Measurements from ENCODE around the gene PRRC2A. TPM values are rescaled to one million over a fixed set of nuclear protein-coding genes. Genes with fewer than 3 reads are reported as not detected.

Gene PRRC2A
- total RNA-seq, 4 donors from 2014 or later = 100 to 163 (median 113) TPM

Other genes with a start within 250 kb of the PRRC2A start
- gene MICA, start 217.1 kb upstream of the PRRC2A start, total RNA-seq = 10 to 100 TPM in 3 of 4 donors, 1 to 10 TPM in 1; 7.1 to 16.4 (median 15.2) TPM
- 1 to 10 TPM in 3 of 4 donors, under 1 TPM in 1; 0.26 to 2.4 (median 2.1) TPM for gene MICB, start 122.6 kb upstream of the PRRC2A start, total RNA-seq
- gene MCCD1, start 91.8 kb upstream of the PRRC2A start, total RNA-seq = not detected
- 100 to 1,000 TPM; 254 to 449 (median 281) TPM for gene DDX39B, start 78.7 kb upstream of the PRRC2A start, total RNA-seq
- gene ATP6V1G2, start 74.1 kb upstream of the PRRC2A start, total RNA-seq = 1 to 10 TPM in 2 of 4 donors, under 1 TPM in 1, not detected in 1; 0.64 to 1.6 (median 1.4) TPM
- gene NFKBIL1, start 73.1 kb upstream of the PRRC2A start, total RNA-seq = 10 to 100 TPM; 23.6 to 29.5 (median 25.7) TPM
- under 1 TPM in 1 of 4 donors, not detected in 3; 0.47 TPM for gene LTA, start 48.4 kb upstream of the PRRC2A start, total RNA-seq
- gene TNF, start 45.1 kb upstream of the PRRC2A start, total RNA-seq = 1 to 10 TPM; 1.0 to 6.4 (median 3.3) TPM
- gene LTB, start 38.3 kb upstream of the PRRC2A start, total RNA-seq = not detected
- 10 to 100 TPM in 1 of 4 donors, 1 to 10 TPM in 3; 3.7 to 72.9 (median 6.7) TPM for gene LST1, start 34.4 kb upstream of the PRRC2A start, total RNA-seq
- gene NCR3, start 27.7 kb upstream of the PRRC2A start, total RNA-seq = not detected
- gene AIF1, start 5.5 kb upstream of the PRRC2A start, total RNA-seq = 10 to 100 TPM in 1 of 4 donors, 1 to 10 TPM in 3; 2.6 to 16.3 (median 5.8) TPM
- gene BAG6, start 31.9 kb downstream of the PRRC2A start, total RNA-seq = 100 to 1,000 TPM; 239 to 360 (median 309) TPM
- 1 to 10 TPM; 2.8 to 8.3 (median 6.1) TPM for gene APOM, start 35.2 kb downstream of the PRRC2A start, total RNA-seq
- gene C6orf47, start 40.1 kb downstream of the PRRC2A start, total RNA-seq = 10 to 100 TPM; 31.6 to 41.0 (median 38.1) TPM
- gene GPANK1, start 44.3 kb downstream of the PRRC2A start, total RNA-seq = 10 to 100 TPM; 15.0 to 22.6 (median 20.1) TPM
- gene CSNK2B, start 45.4 kb downstream of the PRRC2A start, total RNA-seq = 100 to 1,000 TPM; 381 to 429 (median 403) TPM
- gene LY6G5B, start 49.3 kb downstream of the PRRC2A start, total RNA-seq = 10 to 100 TPM; 11.4 to 63.7 (median 13.9) TPM
- 1 to 10 TPM in 1 of 4 donors, under 1 TPM in 1, not detected in 2; 0.73 to 5.1 TPM for gene LY6G5C, start 60.4 kb downstream of the PRRC2A start, total RNA-seq
- gene ABHD16A, start 82.6 kb downstream of the PRRC2A start, total RNA-seq = 10 to 100 TPM; 49.4 to 68.2 (median 57.3) TPM
- gene LY6G6F, start 86.2 kb downstream of the PRRC2A start, total RNA-seq = not detected
- gene LY6G6D, start 94.6 kb downstream of the PRRC2A start, total RNA-seq = 10 to 100 TPM in 1 of 4 donors, 1 to 10 TPM in 1, not detected in 2; 5.5 to 30.8 TPM
- 100 to 1,000 TPM in 3 of 4 donors, 10 to 100 TPM in 1; 80.0 to 376 (median 338) TPM for gene LY6G6C, start 101.0 kb downstream of the PRRC2A start, total RNA-seq
- gene MPIG6B, start 102.7 kb downstream of the PRRC2A start, total RNA-seq = 1 to 10 TPM; 1.6 to 4.6 (median 4.5) TPM
- gene DDAH2, start 108.6 kb downstream of the PRRC2A start, total RNA-seq = 10 to 100 TPM; 66.8 to 84.2 (median 68.3) TPM
- gene CLIC1, start 115.8 kb downstream of the PRRC2A start, total RNA-seq = 100 to 1,000 TPM; 239 to 420 (median 333) TPM
- 10 to 100 TPM; 12.6 to 60.1 (median 17.2) TPM for gene MSH5, start 119.3 kb downstream of the PRRC2A start, total RNA-seq
- 10 to 100 TPM in 3 of 4 donors, 1 to 10 TPM in 1; 9.3 to 42.2 (median 20.3) TPM for gene SAPCD1, start 141.9 kb downstream of the PRRC2A start, total RNA-seq
- 1 to 10 TPM; 1.3 to 3.3 (median 2.3) TPM for gene VWA7, start 156.6 kb downstream of the PRRC2A start, total RNA-seq
- 10 to 100 TPM; 48.8 to 60.0 (median 59.1) TPM for gene VARS1, start 175.0 kb downstream of the PRRC2A start, total RNA-seq
- 10 to 100 TPM; 21.7 to 39.5 (median 30.2) TPM for gene LSM2, start 186.3 kb downstream of the PRRC2A start, total RNA-seq
- 1 to 10 TPM in 3 of 4 donors, under 1 TPM in 1; 0.83 to 3.1 (median 1.8) TPM for gene HSPA1L, start 194.6 kb downstream of the PRRC2A start, total RNA-seq
- gene HSPA1A, start 194.8 kb downstream of the PRRC2A start, total RNA-seq = 100 to 1,000 TPM; 200 to 464 (median 408) TPM
- gene HSPA1B, start 207.0 kb downstream of the PRRC2A start, total RNA-seq = 100 to 1,000 TPM; 243 to 686 (median 558) TPM
- 10 to 100 TPM; 22.2 to 42.7 (median 39.8) TPM for gene NEU1, start 242.1 kb downstream of the PRRC2A start, total RNA-seq

Measured in suprapubic skin (tissue), 4 donors.